Keratinocyte (primary cell): ENCODE data around the gene RPP25L. TPM values are rescaled to one million over a fixed set of nuclear protein-coding genes. Genes with fewer than 3 reads are reported as not detected.

Source experiments
- DNase-seq: peaks from one replicate; pipeline ENCODE4 v3.0.0-alpha.2; 2011; ENCODE audit warnings: low read depth, missing footprints, low spot score
- FAIRE-seq: peaks from 2 replicates; lab custom pipeline; 2011; peaks lifted over from hg19 to GRCh38; lab: Jason Lieb, UNC
- H2AFZ ChIP-seq: 2 replicates; pipeline ENCODE4 v1.6.0; 2012; ENCODE audit warnings: low read length, control low read depth, inconsistent platforms; ENCODE audit not compliant: control insufficient read depth
- H3K27ac ChIP-seq: 2 replicates; pipeline ENCODE4 v1.5.1; 2011; ENCODE audit warnings: low read length; ENCODE audit not compliant: control insufficient read depth, insufficient read depth
- H3K27me3 ChIP-seq: 3 replicates; pipeline ENCODE4 v1.6.0; 2011; ENCODE audit warnings: low read length; ENCODE audit not compliant: control insufficient read depth, insufficient read depth; ENCODE audit errors: extremely low read depth
- H3K36me3 ChIP-seq, 2 experiments: 2 replicates in 1 of 2; 3 replicates in 1 of 2; pipeline ENCODE4 v1.5.1; 2011; ENCODE audit warnings: low read length in 2 of 2, mild to moderate bottlenecking in 1 of 2; ENCODE audit not compliant: control insufficient read depth in 2 of 2, insufficient read depth in 2 of 2; ENCODE audit errors: extremely low read depth in 1 of 2
- H3K4me1 ChIP-seq: 3 replicates; pipeline ENCODE4 v1.5.1; 2011; ENCODE audit warnings: low read length; ENCODE audit not compliant: control insufficient read depth, insufficient read depth; ENCODE audit errors: extremely low read depth
- H3K4me2 ChIP-seq: 3 replicates; pipeline ENCODE4 v1.6.0; 2011; ENCODE audit warnings: low read depth, low read length; ENCODE audit not compliant: control insufficient read depth, insufficient read depth; ENCODE audit errors: extremely low read depth
- H3K4me3 ChIP-seq, 3 experiments: fragments of 200-600 bp in 1 of 3; sonication (generic) in 1 of 3; 2 replicates in 2 of 3; 3 replicates in 1 of 3; pipeline ENCODE4 v1.5.1; 2011 to 2016; ENCODE audit warnings: low read length in 3 of 3, mild to moderate bottlenecking in 3 of 3, control low read depth in 2 of 3, inconsistent platforms in 1 of 3, low read depth in 1 of 3, mixed read lengths in 1 of 3, mixed run types in 1 of 3, moderate library complexity in 1 of 3; ENCODE audit not compliant: control insufficient read depth in 2 of 3, insufficient read depth in 2 of 3; ENCODE audit errors: extremely low read depth in 1 of 3
- H3K79me2 ChIP-seq: 2 replicates; pipeline ENCODE4 v1.6.0; 2012; ENCODE audit warnings: low read length; ENCODE audit not compliant: control insufficient read depth, insufficient read depth
- H3K9ac ChIP-seq: 3 replicates; pipeline ENCODE4 v1.6.0; 2011; ENCODE audit warnings: low read length; ENCODE audit not compliant: control insufficient read depth, insufficient read depth; ENCODE audit errors: extremely low read depth
- H3K9me1 ChIP-seq: 3 replicates; pipeline ENCODE4 v1.6.0; 2011; ENCODE audit warnings: low read length; ENCODE audit not compliant: control insufficient read depth, insufficient read depth; ENCODE audit errors: extremely low read depth
- H3K9me3 ChIP-seq: 2 replicates; pipeline ENCODE4 v1.5.1; 2012; ENCODE audit warnings: low read depth, low read length; ENCODE audit not compliant: control insufficient read depth
- H4K20me1 ChIP-seq: 3 replicates; pipeline ENCODE4 v1.6.0; 2011; ENCODE audit warnings: low read length; ENCODE audit not compliant: control insufficient read depth, insufficient read depth; ENCODE audit errors: extremely low read depth
- EZH2 ChIP-seq: IDR thresholded peaks from one replicate; pipeline ENCODE4 v1.6.1; 2012; ENCODE audit warnings: inconsistent platforms, mild to moderate bottlenecking, low read length, moderate library complexity
- dilution Hi-C: fragments of 300-500 bp; cut with MboI; formaldehyde crosslinking; loops from one replicate; pipeline ENCODE4 v1.7.0; 2020; ENCODE audit warnings: low sequenced_read_pairs; ENCODE audit not compliant: extremely low pct_ligation_motif_present
- polyA plus RNA-seq, 5 experiments: library from polyadenylated mRNA; depleted of rRNA in 3 of 5; stranded (reverse) in 3 of 5; stranded (forward) in 1 of 5; unstranded in 1 of 5; fragments of >200 nt; gene quantifications; 1 replicate in 1 of 5; 2 replicates in 3 of 5; 3 replicates in 1 of 5; pipeline versions ENCODE4 v1.2.1 to v1.2.3, GENCODE V29; 2011 to 2012; ENCODE audit warnings: missing spikeins in 2 of 5, low read depth in 1 of 5, low replicate concordance in 1 of 5
- TF ChIP-seq, protein P1 (sequence below), 3 experiments: IDR thresholded peaks in 1 of 3; conservative IDR thresholded peaks in 1 of 3; optimal IDR thresholded peaks in 1 of 3; 2 replicates in 2 of 3; 3 replicates in 1 of 3; pipeline versions ENCODE3 to v1.5.1; 2011; ENCODE audit warnings: low read length in 3 of 3, mild to moderate bottlenecking in 3 of 3, moderate library complexity in 2 of 3, control low read depth in 1 of 3, inconsistent platforms in 1 of 3; ENCODE audit not compliant: insufficient read depth in 2 of 3; ENCODE audit errors: extremely low read depth in 1 of 3

The RPP25L gene
- polyA plus RNA-seq, 1 donor (not counting 4 experiments of a cell fraction or from before 2014, with no cell fraction given): 23.4 TPM

DNA sequence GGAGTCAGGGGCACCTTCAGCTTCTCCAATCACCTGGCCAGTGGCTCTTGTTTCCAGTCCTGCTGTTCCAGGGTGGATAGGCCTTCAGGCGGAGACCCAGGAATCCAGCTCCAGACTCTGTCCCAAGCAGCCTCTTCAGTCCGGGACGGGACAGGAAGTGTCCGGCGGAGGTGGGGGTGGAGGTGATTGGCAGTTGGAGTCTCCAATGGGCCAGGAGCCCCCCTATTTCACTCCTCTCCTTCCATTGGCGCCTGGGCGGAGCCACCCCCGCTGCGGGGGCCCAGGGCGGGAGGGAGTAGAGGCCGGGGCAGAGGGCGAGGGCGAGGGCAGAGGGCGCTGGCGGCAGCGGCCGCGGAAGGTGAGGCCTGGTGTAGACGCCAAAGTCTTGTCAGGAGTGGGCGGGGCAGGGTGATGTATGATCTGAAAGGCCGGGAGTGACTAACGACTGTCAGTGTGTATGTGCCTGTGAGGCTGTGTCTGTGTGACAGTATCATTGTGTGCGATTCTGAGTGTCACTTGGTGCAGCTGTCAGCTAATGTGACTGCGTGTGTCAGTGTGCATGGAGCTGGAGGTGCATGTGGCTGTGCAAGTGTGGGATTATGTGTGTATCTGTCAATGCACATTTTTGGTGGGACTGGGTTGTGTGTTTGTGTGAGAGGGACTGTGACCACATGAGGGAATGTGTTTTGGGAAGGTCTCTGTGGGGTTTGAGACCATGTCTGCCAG lies 40.1 kb upstream of the RPP25L start, which contains the start of gene IL11RA:
IL11RA (plus strand) TSS at position 310 of the 726 bp plus-strand sequence. CDS start 3,033 bp downstream, outside the sequence.
- Histone ChIP-seq H3K79me2 (peaks cover 12% of the 10 kb centered on the region), H3K9ac (peak within 1 kb of the TSS; percentile 28), H3K4me3 (peak within 1 kb of the TSS in 2 of 3 experiments; percentile 38 to 66), H4K20me1 (no peaks in the 10 kb centered on the region), H3K4me2 (peak within 1 kb of the TSS; percentile 92), H3K9me3 (no peaks in the 10 kb centered on the region), H3K4me1 (peaks cover 33% of the 10 kb centered on the region), H3K9me1 (no peaks in the 10 kb centered on the region), H3K27ac (peak within 1 kb of the TSS; percentile 8), H3K36me3 (peaks cover 7 to 13% of the 10 kb centered on the region in 2 experiments), H2AFZ (peak within 1 kb of the TSS; percentile 26), H3K27me3 (peaks cover 5% of the 10 kb centered on the region)
- FAIRE-seq (peak; percentile 23), DNase-seq (no peak)
- no peak for TF ChIP-seq EZH2
- TF ChIP-seq, protein P1, sequence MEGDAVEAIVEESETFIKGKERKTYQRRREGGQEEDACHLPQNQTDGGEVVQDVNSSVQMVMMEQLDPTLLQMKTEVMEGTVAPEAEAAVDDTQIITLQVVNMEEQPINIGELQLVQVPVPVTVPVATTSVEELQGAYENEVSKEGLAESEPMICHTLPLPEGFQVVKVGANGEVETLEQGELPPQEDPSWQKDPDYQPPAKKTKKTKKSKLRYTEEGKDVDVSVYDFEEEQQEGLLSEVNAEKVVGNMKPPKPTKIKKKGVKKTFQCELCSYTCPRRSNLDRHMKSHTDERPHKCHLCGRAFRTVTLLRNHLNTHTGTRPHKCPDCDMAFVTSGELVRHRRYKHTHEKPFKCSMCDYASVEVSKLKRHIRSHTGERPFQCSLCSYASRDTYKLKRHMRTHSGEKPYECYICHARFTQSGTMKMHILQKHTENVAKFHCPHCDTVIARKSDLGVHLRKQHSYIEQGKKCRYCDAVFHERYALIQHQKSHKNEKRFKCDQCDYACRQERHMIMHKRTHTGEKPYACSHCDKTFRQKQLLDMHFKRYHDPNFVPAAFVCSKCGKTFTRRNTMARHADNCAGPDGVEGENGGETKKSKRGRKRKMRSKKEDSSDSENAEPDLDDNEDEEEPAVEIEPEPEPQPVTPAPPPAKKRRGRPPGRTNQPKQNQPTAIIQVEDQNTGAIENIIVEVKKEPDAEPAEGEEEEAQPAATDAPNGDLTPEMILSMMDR (optimal IDR thresholded peaks at IDR 0.05 in 1 of 3, IDR thresholded peaks at IDR 0.05 in 1 of 3, conservative IDR thresholded peaks at IDR 0.05 in 1 of 3; ENCODE audit: extremely low read depth in 1 of 3, insufficient read depth in 2 of 3, low read length in 3 of 3): no peak
- dilution Hi-C loops: no loop called here

DNA sequence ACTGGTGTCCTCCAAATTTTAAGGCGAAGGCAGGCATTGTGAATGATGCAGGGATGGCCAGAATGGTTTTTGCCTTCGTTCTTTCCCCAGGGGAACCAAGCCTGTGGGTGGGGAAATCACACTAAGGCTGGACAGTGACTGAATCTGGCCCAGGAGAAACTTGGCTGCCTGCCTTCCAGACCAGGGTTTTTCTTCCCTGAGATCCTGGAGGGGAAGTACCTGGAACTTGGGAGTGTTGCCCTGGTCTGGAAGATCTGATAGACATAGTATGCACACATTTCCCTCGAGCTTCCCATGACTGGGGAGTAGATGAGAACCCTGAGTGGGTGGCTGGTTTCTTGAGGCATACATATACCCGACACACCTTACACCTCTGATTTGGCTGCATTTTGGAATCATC lies 39.4 kb upstream of the RPP25L start:
- no peaks in the 10 kb centered on the region for H3K27me3 ChIP-seq
- H4K20me1 ChIP-seq: no peaks in the 10 kb centered on the region
- H3K36me3 ChIP-seq: peaks cover 7 to 13% of the 10 kb centered on the region in 2 experiments
- H3K9me1 ChIP-seq: no peaks in the 10 kb centered on the region
- no peak overlapping the region for H3K4me3 ChIP-seq
- H3K27ac ChIP-seq: no peak overlapping the region
- H3K9ac ChIP-seq: no peak overlapping the region
- FAIRE-seq (no peak), DNase-seq (no peak)
- peak overlapping the region; percentile 92 for H3K4me2 ChIP-seq
- H2AFZ ChIP-seq: no peak overlapping the region
- no peak for TF ChIP-seq EZH2
- TF ChIP-seq, protein P1 (optimal IDR thresholded peaks at IDR 0.05 in 1 of 3, IDR thresholded peaks at IDR 0.05 in 1 of 3, conservative IDR thresholded peaks at IDR 0.05 in 1 of 3; ENCODE audit: extremely low read depth in 1 of 3, insufficient read depth in 2 of 3, low read length in 3 of 3): no peak
- H3K4me1 ChIP-seq: peaks cover 36% of the 10 kb centered on the region
- dilution Hi-C loops: no loop called here
- no peaks in the 10 kb centered on the region for H3K9me3 ChIP-seq
- H3K79me2 ChIP-seq: peaks cover 13% of the 10 kb centered on the region
